Spleen (tissue), 7 donors: ENCODE measurements around the gene LSM14A.

Experiments used
- POLR2A ChIP-seq, 3 donors: fragments of 450-650 bp; IDR thresholded peaks; one replicate each; pipeline ENCODE4 v1.5.1; 2017; ENCODE audit warnings: antibody characterized with exemption in 3 of 3, mild to moderate bottlenecking in 1 of 3
- POLR2AphosphoS5 ChIP-seq, 3 donors: sonication (generic); formaldehyde crosslinking; IDR thresholded peaks; one replicate each; pipeline ENCODE4 v1.5.1; 2017; ENCODE audit warnings: antibody characterized with exemption in 3 of 3
- TF ChIP-seq, protein P1 (sequence below), 11 experiments: fragments of 200-600 bp in 7 of 11; fragments of 450-650 bp in 4 of 11; sonication (generic) in 4 of 11; IDR thresholded peaks in 8 of 11; conservative IDR thresholded peaks in 3 of 11; 1 replicate in 7 of 11; 2 replicates in 4 of 11; pipeline versions ENCODE4 v1.4.0 to v1.8.0; 2016 to 2021; ENCODE audit warnings: antibody characterized with exemption in 11 of 11, inconsistent platforms in 4 of 11, mild to moderate bottlenecking in 1 of 11
- donor health status: DM: no; HTN: no; CAD: no; lungs with moderate emphysema.
- donor health status: DM: no; HTN: no; CAD: no.
- donor health status: DM: no; HTN: no; CAD: no.

DNA sequence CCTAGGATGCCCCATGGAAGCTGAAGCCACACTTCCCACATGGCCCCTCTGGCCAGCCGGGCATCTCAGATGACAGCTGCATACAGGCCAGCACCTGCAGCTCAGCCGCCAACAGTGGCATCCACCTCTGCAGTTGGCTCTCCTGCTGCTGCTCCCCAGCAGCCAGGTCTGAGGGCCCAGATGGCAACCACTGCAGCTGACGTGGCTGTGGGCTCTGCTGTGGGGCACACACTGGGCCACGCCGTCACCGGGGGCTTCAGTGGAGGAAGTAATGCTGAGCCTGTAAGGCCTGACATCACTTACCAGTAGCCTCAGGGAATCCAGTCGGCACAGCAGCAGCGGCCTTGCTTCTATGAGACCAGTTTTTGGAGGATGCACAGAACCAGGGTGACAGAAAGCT is 45.3 kb upstream of the LSM14A start:
- TF ChIP-seq, protein P1, sequence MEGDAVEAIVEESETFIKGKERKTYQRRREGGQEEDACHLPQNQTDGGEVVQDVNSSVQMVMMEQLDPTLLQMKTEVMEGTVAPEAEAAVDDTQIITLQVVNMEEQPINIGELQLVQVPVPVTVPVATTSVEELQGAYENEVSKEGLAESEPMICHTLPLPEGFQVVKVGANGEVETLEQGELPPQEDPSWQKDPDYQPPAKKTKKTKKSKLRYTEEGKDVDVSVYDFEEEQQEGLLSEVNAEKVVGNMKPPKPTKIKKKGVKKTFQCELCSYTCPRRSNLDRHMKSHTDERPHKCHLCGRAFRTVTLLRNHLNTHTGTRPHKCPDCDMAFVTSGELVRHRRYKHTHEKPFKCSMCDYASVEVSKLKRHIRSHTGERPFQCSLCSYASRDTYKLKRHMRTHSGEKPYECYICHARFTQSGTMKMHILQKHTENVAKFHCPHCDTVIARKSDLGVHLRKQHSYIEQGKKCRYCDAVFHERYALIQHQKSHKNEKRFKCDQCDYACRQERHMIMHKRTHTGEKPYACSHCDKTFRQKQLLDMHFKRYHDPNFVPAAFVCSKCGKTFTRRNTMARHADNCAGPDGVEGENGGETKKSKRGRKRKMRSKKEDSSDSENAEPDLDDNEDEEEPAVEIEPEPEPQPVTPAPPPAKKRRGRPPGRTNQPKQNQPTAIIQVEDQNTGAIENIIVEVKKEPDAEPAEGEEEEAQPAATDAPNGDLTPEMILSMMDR (IDR thresholded peaks at IDR 0.05 in 8 of 11, conservative IDR thresholded peaks at IDR 0.05 in 3 of 11), result no peak
- TF ChIP-seq POLR2A (IDR thresholded peaks at IDR 0.05), result no peak
- no peak for TF ChIP-seq POLR2AphosphoS5 (IDR thresholded peaks at IDR 0.05)
